H1 (cell line): ENCODE measurements around the gene AIPL1.

ENCODE experiments used
- EZH2 ChIP-seq: fragments of 200-600 bp; sonication (generic); IDR thresholded peaks from 2 replicates; pipeline ENCODE4 v1.7.1; 2012; ENCODE audit warnings: low read depth, mild to moderate bottlenecking, moderate library complexity, low read length, inconsistent platforms; ENCODE audit not compliant: severe bottlenecking
- SIN3A ChIP-seq, 2 experiments: IDR thresholded peaks in 1 of 2; conservative IDR thresholded peaks in 1 of 2; 2 replicates each; pipeline ENCODE4 v1.6.1; 2011 to 2012; ENCODE audit warnings: low read length in 2 of 2, improper control_type of control experiment in 1 of 2, low read depth in 1 of 2, mild to moderate bottlenecking in 1 of 2
- TF ChIP-seq, protein P1 (sequence below): IDR thresholded peaks from 2 replicates; pipeline ENCODE4 v1.6.1; 2012; ENCODE audit warnings: inconsistent platforms

DNA sequence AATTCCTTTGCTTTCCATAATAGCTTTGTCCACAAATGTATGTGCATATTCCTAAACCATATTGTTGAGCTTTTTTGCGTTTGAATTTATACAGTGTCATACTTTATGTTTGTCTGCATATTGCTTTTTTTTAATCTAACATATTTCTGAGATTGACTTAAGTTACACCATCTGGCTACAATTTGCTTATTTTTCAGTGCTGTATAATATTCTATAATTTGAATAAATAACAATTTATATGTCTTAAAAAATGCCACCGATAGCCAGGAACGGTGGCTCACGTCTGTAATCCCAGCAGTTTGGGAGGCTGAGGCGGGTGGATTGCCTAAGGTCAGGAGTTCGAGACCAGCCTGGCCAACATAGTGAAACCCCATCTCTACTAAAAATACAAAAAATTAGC is 7.9 kb upstream of the AIPL1 start:
- TF ChIP-seq, protein P1, sequence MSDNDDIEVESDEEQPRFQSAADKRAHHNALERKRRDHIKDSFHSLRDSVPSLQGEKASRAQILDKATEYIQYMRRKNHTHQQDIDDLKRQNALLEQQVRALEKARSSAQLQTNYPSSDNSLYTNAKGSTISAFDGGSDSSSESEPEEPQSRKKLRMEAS = no peak
- TF ChIP-seq SIN3A (conservative IDR thresholded peaks at IDR 0.05 in 1 of 2, IDR thresholded peaks at IDR 0.05 in 1 of 2; ENCODE audit: low read depth in 1 of 2, low read length in 2 of 2) = no peak
- TF ChIP-seq EZH2 = no peak
